ENCODE measurements around the gene PDK1.

DNA sequence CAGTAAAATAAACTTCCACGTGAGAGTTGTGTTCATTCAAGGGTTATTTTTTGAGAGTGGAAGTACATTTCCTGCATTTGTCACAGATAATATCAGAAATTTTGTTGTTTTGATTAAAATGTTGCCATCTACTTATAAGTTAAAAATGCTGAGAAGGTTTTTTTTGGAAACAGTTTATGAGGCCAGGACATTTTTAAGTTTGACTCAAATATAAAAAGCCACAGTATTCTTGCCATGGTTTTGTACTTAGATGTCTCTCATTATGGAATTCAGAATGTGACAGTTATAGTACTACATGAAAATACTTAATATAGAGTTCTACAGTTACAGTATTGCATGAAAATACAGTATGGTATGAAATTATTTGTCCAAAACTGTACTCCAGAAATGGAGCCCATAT lies 44.1 kb downstream of the PDK1 start:
- no peak for TF ChIP-seq CTCF (IDR thresholded peaks at IDR 0.05)
- TF ChIP-seq POLR2A (IDR thresholded peaks at IDR 0.05), result no peak
